A549 (cell line): ENCODE measurements around the gene RPS6KA2. TPM values are rescaled to one million over a fixed set of nuclear protein-coding genes. Genes with fewer than 3 reads are reported as not detected.

Source experiments
- ATAC-seq, 2 experiments: fragments of 200-7000 bp in 1 of 2; fragments of >200 bp in 1 of 2; cut with Nextera tagmentation in 1 of 2; cut with Tn5 transposase in 1 of 2; 3 replicates each; pipeline versions ENCODE4 v1.8.0 to v1.9.1; 2018 to 2020; ENCODE audit warnings: mild to moderate bottlenecking in 1 of 2, moderate library complexity in 1 of 2
- CTCF ChIA-PET: fragments of 300-600 bp; sonication (Branson Sonifier 250); formaldehyde crosslinking; extraction: SDS; loops from one replicate; lab custom pipeline; 2021; ENCODE audit warnings: antibody characterized with exemption, inconsistent platforms; lab: Yijun Ruan, JAX
- POLR2A ChIA-PET: fragments of 350-600 bp; formaldehyde crosslinking; extraction: SDS; loops from one replicate; lab custom pipeline; 2021; ENCODE audit warnings: antibody characterized with exemption, inconsistent platforms; lab: Yijun Ruan, JAX
- DNase-seq, 2 experiments: peaks; one replicate each; pipeline versions ENCODE4 v3.0.0 to v3.0.0-alpha.2; 2011 to 2016; ENCODE audit warnings: low read depth in 1 of 2, low spot score in 1 of 2
- FAIRE-seq: peaks from 2 replicates; lab custom pipeline; 2011; peaks lifted over from hg19 to GRCh38; lab: Jason Lieb, UNC
- H3K27ac ChIP-seq, 2 experiments: fragments of >200 bp; sonication (Bioruptor Twin); formaldehyde crosslinking; 3 replicates each; pipeline ENCODE4 v1.5.1; 2016 to 2017
- H3K4me1 ChIP-seq: fragments of >200 bp; sonication (Bioruptor Twin); formaldehyde crosslinking; 3 replicates; pipeline ENCODE4 v1.6.1; 2016
- H3K4me2 ChIP-seq: fragments of >200 bp; sonication (Bioruptor Twin); formaldehyde crosslinking; 3 replicates; pipeline ENCODE4 v1.6.1; 2016
- H3K4me3 ChIP-seq: fragments of >200 bp; sonication (Bioruptor Twin); formaldehyde crosslinking; 3 replicates; pipeline ENCODE4 v1.5.1; 2016
- H3K9me3 ChIP-seq: fragments of >200 bp; sonication (Bioruptor Twin); formaldehyde crosslinking; 3 replicates; pipeline ENCODE4 v1.6.1; 2016
- CBX2 ChIP-seq: fragments of 200-600 bp; sonication (generic); IDR thresholded peaks from 2 replicates; pipeline ENCODE4 v1.6.1; 2016; ENCODE audit warnings: low read depth, mild to moderate bottlenecking, borderline replicate concordance
- FOSL2 ChIP-seq, 2 experiments: fragments of 450-650 bp in 1 of 2; fragments of >200 bp in 1 of 2; sonication (Bioruptor Twin) in 1 of 2; formaldehyde crosslinking; IDR thresholded peaks; 2 replicates each; pipeline versions ENCODE4 v1.5.0 to v1.6.1; 2016 to 2020; ENCODE audit warnings: mild to moderate bottlenecking in 1 of 2, moderate library complexity in 1 of 2
- MYC ChIP-seq: IDR thresholded peaks from 2 replicates; pipeline ENCODE4 v1.6.1; 2012; ENCODE audit warnings: mild to moderate bottlenecking, inconsistent platforms, low read length, improper control_type of control experiment, borderline replicate concordance
- POLR2A ChIP-seq: IDR thresholded peaks from 2 replicates; pipeline ENCODE4 v1.6.1; 2012; ENCODE audit warnings: mild to moderate bottlenecking, low read length
- WGBS: methylation state at CpG from one replicate; pipeline ENCODE4 v1.1.6; 2017; ENCODE audit errors: missing lambda C conversion rate; 5-methylcytosine and 5-hydroxymethylcytosine counted together
- polyA plus RNA-seq, 4 experiments: library from polyadenylated mRNA; depleted of rRNA in 3 of 4; stranded (reverse); fragments of >200 nt; fragmentation: RNase III in 1 of 4; extraction: RNeasy Plus Mini Kit Qiagen cat#74134 plus additional on column Dnase treatment in 1 of 4; gene quantifications; 2 replicates in 3 of 4; 3 replicates in 1 of 4; pipeline ENCODE4 v1.2.3, GENCODE V29; 2011 to 2017
- small RNA-seq, 6 experiments: library from RNA; depleted of rRNA; stranded (forward); fragments of <200 nt; gene quantifications; one replicate each; pipeline ENCODE3, GENCODE V24; 2012
- TF ChIP-seq, protein P1 (sequence below): fragments of >200 bp; sonication (Bioruptor Twin); formaldehyde crosslinking; IDR thresholded peaks from 3 replicates; pipeline ENCODE4 v1.6.1; 2016
- TF ChIP-seq, protein P2 (sequence below): IDR thresholded peaks from 2 replicates; pipeline ENCODE4 v1.6.1; 2012

RPS6KA2 gene
- polyA plus RNA-seq, 2 of the 4 experiments (the other 2 are of a cell fraction): 0.19 TPM; not detected in 1

DNA sequence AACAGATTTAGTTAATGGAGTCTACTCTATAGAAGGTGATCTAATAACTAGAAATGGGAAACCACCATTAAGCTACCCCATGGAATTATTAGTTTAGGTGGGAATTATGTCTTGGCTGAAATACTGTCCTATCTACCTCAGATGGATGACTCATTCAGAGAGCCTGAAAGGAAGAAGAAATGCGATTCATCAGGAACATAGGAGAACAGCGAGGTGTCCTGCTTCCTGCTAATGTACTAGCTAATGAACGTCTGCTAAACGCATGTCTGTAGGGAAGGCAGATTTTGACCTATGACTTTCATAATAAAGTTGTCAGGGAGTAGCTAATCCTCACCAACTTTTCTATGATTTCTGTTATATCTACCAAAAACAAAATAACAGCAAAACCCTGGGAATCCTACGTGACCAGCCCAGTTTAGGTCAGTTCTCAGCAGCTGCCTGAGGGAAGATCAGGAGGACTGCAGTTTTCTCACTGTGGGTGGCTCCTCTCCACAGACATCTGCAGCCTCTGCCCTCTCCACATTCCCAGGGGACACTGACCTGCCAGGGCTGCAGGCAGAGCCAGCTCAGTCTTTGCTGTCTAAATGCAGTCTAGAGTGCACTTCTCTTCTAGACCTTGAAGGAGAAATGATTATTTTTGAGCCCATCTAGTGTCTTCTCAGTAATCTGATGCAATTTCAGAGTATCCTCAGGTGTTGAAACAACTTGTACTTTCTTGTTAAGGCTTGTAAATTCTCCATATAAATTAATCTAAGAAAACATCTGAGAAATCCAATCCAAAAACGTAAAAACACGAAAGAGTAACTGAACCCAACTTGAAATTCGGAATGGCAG, 266.6 kb downstream of the RPS6KA2 start:
- ATAC-seq (no peak), FAIRE-seq (no peak), DNase-seq (no peak)
- ChIA-PET CTCF (no interaction called here), POLR2A (no interaction called here)
- H3K4me2 ChIP-seq: no peak overlapping the region
- no peaks in the 10 kb centered on the region for H3K9me3 ChIP-seq
- H3K4me1 ChIP-seq: no peaks in the 10 kb centered on the region
- H3K27ac ChIP-seq: no peak overlapping the region
- WGBS: 38% methylated on average over 8 of the region's 8 CpGs
- TF ChIP-seq CBX2 (no peak), POLR2A (no peak), FOSL2 (IDR thresholded peaks at IDR 0.05) (no peak), FOSL2 (CRISPR knock-in tag; IDR thresholded peaks at IDR 0.05) (peak; percentile 15; the same call in 1 of the 2 replicates), MYC (no peak)
- TF ChIP-seq, protein P1, sequence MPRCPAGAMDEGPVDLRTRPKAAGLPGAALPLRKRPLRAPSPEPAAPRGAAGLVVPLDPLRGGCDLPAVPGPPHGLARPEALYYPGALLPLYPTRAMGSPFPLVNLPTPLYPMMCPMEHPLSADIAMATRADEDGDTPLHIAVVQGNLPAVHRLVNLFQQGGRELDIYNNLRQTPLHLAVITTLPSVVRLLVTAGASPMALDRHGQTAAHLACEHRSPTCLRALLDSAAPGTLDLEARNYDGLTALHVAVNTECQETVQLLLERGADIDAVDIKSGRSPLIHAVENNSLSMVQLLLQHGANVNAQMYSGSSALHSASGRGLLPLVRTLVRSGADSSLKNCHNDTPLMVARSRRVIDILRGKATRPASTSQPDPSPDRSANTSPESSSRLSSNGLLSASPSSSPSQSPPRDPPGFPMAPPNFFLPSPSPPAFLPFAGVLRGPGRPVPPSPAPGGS: no peak
- TF ChIP-seq, protein P2, sequence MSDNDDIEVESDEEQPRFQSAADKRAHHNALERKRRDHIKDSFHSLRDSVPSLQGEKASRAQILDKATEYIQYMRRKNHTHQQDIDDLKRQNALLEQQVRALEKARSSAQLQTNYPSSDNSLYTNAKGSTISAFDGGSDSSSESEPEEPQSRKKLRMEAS: no peak
- no peak overlapping the region for H3K4me3 ChIP-seq

Small RNAs within 50 kb of the gene (small RNA-seq; reads per million reads assigned to genes)
- gene MIR1913: 0 reads per million in 6 experiments

Other genes with a start within 250 kb of the RPS6KA2 start
- gene MPC1, start 244.3 kb downstream of the RPS6KA2 start, polyA plus RNA-seq (2011; rRNA removed): 5.1 and 7.7 TPM in 2 replicates
- 4.4 to 4.9 TPM (median 4.8 TPM) in 3 replicates for gene MPC1, start 244.3 kb downstream of the RPS6KA2 start, polyA plus RNA-seq (2017; fragmentation: RNase III; extraction: RNeasy Plus Mini Kit Qiagen cat#74134 plus additional on column Dnase treatment)
- gene RAMACL, start 40.6 kb downstream of the RPS6KA2 start, polyA plus RNA-seq (2011; rRNA removed): 0.67 and 0.78 TPM in 2 replicates
- gene RAMACL, start 40.6 kb downstream of the RPS6KA2 start, polyA plus RNA-seq (2017; fragmentation: RNase III; extraction: RNeasy Plus Mini Kit Qiagen cat#74134 plus additional on column Dnase treatment): 0.08 to 0.12 TPM (median 0.08 TPM) in 3 replicates